HG02870 (cell line): ENCODE measurements around the gene CHST7.
A peak's percentile ranks its signal among the peaks of the same experiment; 100 is the strongest.
"Not testable (repeated sequence)": the region's sequence is repeated elsewhere in the genome, so short reads cannot be mapped to it uniquely, and the experiment has no call there.

Experiments
- ATAC-seq: cut with Tn5 transposase; IDR thresholded peaks from one replicate; pipeline ENCODE4 v1.9.1; 2021; ENCODE audit warnings: mild to moderate bottlenecking, moderate library complexity; ENCODE audit not compliant: unreplicated experiment

The CHST7 gene, protein sequence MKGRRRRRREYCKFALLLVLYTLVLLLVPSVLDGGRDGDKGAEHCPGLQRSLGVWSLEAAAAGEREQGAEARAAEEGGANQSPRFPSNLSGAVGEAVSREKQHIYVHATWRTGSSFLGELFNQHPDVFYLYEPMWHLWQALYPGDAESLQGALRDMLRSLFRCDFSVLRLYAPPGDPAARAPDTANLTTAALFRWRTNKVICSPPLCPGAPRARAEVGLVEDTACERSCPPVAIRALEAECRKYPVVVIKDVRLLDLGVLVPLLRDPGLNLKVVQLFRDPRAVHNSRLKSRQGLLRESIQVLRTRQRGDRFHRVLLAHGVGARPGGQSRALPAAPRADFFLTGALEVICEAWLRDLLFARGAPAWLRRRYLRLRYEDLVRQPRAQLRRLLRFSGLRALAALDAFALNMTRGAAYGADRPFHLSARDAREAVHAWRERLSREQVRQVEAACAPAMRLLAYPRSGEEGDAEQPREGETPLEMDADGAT

DNA sequence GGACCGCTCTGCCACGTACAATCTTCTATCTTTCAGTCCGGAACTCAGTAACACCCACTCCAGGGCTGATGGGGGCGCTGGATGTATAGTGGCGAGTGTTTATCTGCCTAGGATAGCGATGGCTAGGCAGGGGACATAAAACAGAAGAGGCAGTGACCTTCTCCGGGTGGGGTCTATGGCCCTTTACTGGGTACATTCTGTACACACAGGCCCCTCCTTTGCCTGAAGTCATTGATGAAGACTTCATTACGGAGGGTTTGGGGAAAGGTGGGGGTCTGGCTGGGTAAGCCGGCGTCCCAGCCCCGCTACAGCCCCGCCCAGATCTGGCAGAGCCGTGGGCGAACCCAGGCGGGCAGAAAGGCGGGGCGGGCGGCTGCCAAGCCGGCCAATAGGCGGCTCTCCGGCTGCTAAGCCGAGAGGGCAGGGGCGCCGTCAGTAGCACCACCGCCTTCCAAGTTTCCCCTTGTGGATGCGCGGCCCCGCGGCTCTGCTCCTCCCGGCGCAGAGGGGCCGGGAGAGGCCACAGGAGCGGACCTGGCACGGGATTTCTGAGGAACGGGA is at the start of gene CHST7:
Gene CHST7, plus strand, starts transcription at position 435 of the 561 bp plus-strand sequence. CDS start 167 bp downstream, outside the sequence.
- ATAC-seq: peak; percentile 27

- not testable (repeated sequence) for ATAC-seq
Observed at GRCh38 chrX:46528640-46529039, 44.9 kb upstream of the CHST7 start.

GRCh38 chrX:46529740-46530403 is 43.7 kb upstream of the CHST7 start:
- ATAC-seq: not testable (repeated sequence)

DNA sequence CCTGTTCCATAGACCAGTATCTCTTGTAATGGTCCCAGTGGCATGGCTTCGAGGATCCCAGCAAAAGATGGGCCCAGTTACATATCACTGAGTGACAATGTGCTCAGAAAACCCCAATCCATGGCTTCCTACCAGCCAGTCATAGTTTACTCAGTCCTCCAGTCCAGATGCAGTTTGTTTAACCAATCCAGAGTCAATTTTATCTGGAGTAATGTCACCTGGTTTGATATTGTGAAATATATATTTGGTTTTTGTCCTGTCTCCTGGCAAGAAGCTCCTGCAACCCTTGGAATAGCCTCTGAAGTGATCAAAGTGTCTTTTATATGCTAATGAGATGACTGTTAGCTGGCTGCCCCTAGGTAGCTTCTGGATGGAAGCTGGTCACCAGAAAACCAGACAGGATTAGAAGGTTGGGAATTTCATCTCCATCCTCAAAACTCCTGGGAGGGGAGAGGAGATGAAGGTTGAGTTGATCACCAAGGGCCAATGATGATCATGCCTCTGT is 43.1 kb upstream of the CHST7 start:
- ATAC-seq: not testable (repeated sequence)

GRCh38 chrX:46531442-46531841 is 42.1 kb upstream of the CHST7 start:
- ATAC-seq: no peak

GRCh38 chrX:46543441-46543840 is 30.1 kb upstream of the CHST7 start:
- ATAC-seq: no peak

DNA sequence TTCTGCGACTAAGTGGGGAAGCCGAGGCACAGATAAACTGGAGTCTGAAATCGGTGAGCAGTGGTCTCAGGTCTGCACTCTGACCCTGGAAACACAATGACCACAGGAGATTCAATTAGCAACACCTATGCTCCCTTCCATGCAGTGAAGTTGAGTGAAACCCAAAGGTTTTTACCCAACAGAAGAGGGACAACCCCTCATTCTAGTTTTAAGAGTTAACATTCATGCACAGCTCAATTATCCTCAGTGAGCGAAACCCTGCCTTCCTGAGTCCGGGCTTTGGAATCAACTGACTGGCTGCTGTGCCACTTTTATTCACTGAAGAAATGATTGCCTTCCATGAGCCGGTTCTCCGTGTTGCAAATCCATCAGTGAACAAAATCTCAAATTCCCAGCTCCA is 29.0 kb upstream of the CHST7 start:
- not testable (repeated sequence) for ATAC-seq

- peak; percentile 82 for ATAC-seq
Observed at GRCh38 chrX:46545111-46546005, 28.2 kb upstream of the CHST7 start, which contains the start of gene ZNF674. TSS of gene ZNF674 (minus strand) at chrX:46545421. CDS start at chrX:46542087, 3,334 bp downstream.

DNA sequence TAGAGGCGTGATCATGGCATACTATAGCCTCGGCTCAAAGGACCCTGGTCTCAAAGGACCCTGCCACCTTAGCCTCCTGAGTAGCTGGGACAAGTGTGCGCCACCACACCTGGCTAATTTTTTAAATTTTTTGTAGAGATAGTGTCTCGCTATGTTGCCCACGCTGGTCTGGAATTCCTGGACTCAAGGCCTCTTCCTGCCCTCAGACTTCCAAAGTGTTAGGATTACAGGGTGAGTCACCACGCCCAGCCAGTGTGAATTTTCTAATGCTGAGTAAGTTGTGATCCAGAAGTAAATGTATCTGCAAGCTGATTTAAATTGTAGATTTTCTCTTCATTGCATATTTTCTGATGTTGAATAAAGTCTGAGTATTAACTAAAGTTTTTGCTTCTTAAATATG is 25.7 kb upstream of the CHST7 start:
- no peak for ATAC-seq

DNA sequence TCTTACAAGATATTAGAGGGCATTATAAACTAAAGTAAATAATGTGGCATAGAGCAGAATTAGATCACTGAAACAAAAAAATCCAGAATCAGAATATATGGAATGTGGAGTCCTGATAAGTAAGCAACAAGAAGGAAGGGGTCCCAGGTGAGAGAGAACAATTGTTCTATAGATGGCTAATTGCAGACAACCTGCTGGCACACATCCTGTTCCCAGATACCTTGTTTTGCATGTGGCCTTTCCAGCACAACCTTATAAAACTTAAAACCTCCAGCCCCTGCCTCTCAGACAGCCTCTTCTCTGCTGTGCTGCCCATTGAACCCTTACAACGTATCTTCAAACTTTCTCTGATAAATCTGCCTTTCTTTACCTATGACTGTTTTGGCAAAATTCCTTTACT is 23.7 kb upstream of the CHST7 start:
- ATAC-seq: no peak

DNA sequence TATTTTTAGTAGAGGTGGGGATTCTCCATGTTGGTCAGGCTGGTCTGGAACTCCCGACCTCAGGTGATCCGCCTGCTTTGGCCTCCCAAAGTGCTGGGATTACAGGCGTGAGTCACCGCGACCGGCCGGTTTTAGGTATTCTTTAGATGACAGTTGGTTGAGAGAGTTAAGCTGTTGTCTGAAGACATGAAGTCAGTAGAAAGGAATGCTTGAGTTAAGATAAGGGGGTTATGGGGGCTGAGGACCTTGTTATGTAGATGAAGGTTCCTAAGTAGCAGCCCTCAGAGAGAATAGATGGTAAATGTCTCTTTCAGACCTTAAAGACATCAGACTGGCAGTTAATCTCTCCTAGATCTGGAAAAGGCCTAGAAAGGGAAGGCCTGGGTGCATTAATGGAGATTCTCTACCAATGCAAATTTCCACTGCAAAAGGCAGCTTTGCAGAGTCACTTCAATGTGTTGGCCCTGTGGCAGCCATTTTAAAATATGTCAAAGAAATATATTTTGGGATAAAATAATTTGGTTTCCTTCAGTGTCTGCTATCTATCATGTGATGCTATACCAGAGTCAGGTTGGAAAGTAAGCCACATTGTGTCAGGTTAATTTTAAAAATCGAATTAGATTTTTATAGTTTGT is 22.0 kb upstream of the CHST7 start:
- ATAC-seq: no peak

- ATAC-seq: no peak
Observed at GRCh38 chrX:46553935-46554334, 19.6 kb upstream of the CHST7 start.

DNA sequence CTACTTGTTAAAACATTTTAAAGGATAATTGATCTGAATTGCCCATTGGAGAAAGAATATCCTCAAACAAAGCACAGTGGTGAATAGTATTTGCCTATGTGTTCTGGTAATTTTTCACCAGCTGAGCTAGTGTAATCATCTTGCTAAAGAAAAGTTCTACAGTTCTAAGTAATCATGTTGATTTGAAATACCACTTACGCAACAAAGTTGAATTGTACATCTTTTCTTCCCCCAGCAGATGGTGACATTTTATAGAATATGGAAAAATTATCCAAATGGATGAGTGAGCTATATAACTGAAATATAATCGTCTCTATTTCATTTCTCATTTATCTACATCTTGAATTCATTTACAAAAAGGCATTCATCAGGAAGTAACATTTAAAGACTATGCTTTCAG is 18.6 kb upstream of the CHST7 start:
- ATAC-seq: no peak

DNA sequence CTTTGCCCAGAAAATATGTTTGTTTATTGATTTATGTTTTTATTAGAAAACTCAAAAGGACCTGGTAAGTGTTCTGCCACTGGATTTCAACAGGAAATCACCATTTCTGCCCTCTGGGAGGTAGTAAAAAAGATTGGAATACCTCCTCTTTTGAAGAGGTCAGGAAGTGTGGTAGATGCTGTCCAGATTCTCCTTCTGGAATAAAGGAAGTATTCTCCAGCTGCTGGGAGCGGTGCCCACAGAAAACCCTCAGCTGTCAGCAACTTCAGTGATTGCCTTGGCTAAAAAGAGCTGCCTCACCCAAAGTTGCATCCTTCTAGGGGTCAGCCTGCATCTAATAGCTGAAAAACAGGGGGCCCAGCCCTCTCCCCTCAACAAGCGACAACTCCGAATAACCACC is 14.5 kb upstream of the CHST7 start:
- no peak for ATAC-seq

DNA sequence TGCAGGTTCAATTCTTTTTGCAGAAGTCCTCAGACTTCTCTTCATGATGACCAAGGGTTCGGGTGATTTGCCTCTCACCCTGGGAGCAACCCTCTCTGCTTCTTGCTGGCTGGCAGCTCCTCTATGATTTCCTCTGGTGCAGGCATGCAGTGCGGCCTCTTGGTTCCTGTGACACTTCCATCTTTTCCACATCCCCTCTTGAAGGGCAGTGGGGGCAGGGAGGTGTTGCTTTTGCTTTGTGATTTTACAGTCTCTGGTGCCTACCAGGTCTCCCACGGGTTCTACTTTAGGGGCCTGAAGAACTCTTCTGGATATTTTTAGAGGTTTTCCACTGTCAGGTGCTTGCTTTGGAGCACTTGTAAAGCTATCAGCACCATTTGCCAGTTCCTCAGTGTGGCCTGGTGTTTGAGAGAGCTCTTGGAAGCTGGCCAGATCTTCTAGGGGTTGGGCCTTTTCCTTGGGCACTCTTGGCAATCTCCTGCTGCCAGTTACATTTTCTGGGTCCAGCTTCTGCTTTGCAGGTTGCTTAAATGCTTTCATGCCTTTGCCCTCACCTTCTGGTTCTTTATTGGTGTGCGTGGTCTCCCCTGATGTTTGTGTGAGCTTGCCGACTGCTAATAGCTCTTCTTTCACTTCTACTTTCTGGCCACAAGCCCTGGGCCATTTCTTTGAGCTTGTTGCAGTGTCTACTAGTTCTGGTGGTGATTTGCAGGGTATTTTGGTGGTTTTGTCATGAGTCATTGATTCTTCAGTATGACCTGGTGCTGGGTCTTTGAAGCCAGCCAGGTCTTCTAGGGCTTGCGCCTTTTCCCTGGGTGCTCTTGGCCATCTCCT is 11.5 kb upstream of the CHST7 start:
- ATAC-seq: peak; percentile 96

DNA sequence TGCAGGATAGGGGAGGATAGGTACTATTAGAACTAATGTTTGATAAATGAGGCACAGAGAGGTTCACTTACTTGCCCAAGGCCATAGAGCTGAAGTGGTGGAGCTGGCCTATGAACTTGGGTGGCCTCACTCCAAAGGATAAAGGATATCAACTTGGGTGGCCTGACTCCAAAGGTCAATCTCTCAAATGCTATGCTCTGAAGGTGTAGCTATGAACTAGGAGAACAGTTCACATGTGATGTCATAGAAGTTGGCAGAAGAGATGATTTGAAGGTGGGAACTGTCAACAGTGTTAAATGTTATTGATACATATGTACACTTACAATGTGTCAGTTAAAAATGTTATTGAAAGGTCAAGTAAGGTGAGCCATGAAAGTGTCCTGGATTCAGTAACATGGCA is 6.2 kb upstream of the CHST7 start:
- ATAC-seq: no peak

- ATAC-seq: no peak
Observed at GRCh38 chrX:46569621-46570020, 3.9 kb upstream of the CHST7 start.

DNA sequence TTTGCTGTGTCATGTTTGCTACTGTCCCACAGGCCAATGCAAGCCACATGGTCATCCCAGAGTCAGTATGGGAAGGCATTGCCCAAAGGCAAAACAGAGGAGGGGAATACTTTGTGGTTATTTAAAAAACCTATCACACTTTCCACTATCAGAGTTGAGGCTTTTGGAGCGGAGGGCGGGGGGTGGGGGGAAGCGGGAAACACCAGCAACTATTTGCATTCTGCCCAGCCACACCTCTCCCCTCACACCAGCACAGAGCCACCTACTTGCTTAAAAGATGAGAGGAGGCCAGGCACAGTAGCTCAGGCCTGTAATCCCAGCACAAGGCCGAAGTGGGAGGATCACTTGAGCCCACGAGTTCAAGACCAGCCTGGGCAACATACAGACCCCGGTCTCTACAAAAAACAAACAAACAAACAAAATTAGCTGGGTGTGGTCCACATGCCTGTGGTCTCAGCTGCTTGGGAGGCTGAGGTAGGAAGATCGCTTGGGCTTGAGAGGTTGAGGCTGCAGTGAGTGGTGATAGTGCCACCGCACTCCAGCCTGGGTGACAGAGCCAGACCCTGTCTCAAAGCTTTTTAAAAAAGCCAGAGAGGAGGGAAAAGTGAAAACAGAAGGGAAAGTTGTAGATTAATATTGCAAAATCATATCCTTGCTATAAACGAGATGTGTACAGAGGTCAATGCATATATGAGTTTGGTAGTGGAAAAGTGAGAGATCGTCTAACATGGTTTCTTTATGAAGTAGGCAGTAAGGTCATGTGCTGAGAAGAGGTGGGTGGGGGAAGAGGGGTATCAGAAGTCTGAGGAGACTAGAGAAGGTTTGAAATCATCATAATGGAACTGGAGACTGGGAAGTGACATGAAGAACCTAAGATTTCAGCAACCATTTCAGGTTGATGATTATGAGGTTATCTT is 1.9 kb upstream of the CHST7 start:
- peak; percentile 24 for ATAC-seq
